Stimulated activated CD4-positive, alpha-beta T cell treated with anti-CD3 and anti-CD28 coated beads, Interleukin-1b, Interleukin-23, amount 100 ng/mL, for 48 hours (primary cell): ENCODE measurements around the gene SUSD6.
A peak's percentile ranks its signal among the peaks of the same experiment; 100 is the strongest.
"Not testable (repeated sequence)": the region's sequence is repeated elsewhere in the genome, so short reads cannot be mapped to it uniquely, and the experiment has no call there.

Experiments
- DNase-seq: peaks from one replicate; pipeline ENCODE4 v3.0.0-alpha.2; 2020

The SUSD6 gene

GRCh38 chr14:69718614-69719013, 107.2 kb downstream of the SUSD6 start:
- DNase-seq = not testable (repeated sequence)

DNA sequence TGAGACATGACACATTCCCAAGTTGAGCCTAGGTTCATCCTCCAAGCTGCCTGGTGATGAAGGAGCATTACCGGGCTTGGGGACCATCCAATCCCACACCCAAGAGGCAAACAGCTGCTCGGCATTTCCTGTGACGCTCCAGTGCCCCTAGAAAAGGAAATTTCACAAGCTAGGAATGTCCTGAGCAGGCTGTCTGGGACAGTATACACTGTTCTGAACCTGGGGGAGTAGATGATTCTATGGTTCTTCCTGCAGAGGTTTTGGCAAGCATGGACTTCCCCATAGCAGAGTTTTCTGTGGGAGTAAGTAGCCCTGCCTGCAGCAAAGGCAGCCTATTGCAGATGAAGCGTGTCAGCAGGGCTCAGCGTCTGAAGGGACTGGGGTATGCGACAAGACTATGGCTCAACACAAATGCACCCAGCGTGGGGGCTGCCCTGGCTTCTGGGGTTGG, 108.1 kb downstream of the SUSD6 start:
- no peak for DNase-seq

DNA sequence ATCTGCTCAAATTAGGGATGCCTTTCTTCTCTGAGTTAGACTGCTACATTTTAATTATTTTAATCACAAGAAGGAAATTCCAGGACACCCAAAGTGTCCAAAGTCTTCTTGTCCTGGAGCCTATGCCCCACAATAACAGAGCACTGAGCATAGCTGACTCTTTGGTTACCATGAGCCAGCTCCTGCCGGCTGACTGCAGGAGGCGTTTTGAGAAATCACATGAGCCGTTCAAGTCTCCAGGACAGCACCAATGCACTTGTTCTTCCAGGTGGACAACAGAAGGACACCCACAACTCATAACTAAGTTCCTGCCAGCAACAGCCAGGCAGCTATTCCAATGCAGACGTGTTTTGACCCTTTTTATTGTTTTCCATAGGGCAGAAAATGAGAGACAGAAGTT, 109.5 kb downstream of the SUSD6 start:
- no peak for DNase-seq

DNA sequence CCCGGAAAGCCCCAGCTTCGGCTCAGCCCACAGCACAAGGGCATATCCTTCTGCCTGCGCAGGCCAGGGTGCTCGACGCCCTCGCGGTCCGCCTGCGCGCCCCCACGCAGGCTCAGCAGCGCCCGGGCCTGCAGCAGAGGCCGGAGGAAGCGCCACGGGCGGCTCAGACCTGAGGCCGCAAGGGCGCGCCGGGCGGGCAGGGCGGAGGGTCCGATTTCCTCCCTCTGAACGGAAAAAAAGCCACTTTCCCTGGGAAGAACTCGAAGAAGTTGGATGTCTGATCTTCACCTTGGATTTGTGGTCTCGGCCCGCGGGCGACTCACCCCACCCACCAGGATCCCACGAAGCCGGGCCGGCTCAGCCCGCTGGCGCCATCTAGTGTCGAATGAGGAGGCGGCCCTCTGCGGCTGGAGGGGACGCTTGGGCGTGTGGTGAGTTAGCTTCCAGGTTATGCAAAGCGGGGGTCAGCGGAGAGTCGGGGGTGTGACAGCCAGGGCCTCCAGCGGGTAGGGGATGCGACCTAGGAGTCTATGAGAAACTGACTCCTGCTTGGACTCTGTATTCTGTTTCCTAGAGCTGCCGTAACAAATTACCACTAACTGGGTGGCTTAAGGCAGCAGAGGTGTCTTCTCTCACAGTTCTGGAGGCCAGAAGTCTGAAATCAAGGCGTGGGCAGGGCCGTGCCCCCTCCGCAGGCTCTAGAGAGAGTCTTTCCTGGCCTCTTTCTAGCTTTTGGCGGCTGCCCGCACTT, 115.5 kb downstream of the SUSD6 start:
- peak; percentile 83 for DNase-seq

DNA sequence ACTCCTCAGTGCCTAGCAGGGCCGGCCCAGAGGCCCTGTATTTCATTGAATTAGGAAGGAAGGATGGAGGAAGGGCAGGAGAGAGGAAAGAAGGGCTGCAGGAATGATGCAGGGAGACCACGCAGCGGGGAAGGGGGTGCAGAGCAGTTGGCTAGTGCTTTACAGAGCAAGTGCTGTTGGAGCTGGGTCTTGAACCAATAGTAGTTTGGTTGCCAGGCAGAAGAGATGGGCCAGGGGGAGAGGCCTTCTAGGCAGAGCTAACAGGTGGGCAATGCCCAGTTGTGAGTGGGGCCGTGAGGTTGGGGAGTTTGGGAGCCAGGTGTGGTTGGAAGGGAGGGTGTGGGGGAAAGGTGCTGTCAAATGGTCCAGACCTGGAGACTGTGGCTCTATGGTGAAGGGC, 116.5 kb downstream of the SUSD6 start:
- DNase-seq = no peak

GRCh38 chr14:69731919-69732598, 120.7 kb downstream of the SUSD6 start:
- not testable (repeated sequence) for DNase-seq

GRCh38 chr14:69736405-69736804, 125.0 kb downstream of the SUSD6 start:
- not testable (repeated sequence) for DNase-seq

DNA sequence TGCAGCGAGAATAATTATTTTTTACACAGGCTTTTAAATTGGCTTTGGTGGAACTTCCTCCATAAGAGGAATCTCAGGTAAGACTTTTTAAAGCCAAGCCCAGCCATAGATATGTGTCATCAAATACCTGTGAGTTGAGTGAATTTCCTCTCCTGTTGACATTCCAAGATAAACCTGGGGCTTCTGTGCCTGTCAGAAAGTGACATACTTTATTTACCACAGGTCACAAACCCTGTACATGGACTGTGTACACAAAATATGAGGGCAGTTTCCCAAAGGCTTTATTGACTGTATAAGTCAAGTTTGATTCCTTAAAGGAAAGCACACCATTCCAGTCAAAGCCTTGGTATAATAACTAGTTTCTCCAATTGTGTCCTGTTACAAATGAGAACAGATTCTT, 129.7 kb downstream of the SUSD6 start:
- DNase-seq = no peak

DNA sequence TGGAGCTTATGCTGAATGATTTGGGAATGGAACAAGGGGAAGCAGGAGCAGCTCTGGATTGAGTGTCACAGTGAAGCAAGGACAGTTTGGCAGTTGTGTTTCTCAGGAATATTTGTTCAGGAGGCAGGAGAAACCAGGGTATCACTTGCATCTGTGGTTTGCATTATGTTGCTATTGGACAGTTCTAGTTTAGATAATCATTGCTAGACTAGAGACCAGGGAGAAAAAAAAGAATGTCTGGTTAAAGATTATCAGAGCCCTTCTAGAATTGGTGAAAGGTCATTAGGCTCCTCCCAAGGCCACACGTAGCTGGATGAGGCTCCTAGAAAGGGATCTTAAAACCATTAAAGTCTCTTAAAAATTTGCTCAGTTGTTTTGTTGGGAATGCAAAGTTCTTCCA, 138.6 kb downstream of the SUSD6 start:
- DNase-seq = no peak

DNA sequence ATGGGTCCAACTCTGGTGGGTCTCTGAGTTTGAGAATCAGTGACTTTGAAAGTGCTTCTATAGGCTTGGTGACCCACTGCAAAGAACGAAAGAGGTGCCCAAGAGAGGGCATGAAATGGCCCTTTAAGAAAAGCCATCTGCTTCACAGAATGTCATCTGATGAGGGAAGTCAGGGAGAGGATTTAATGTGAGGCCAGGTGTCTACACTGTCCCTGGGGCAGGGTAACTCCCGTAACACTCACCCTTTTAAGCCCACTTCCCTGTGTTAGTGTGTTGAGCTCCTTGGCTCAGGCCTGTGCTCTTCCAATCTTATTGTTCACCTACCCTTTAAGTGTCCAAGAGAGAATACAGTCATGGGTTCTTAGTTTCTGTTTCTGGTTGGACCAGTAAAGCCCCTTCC, 139.1 kb downstream of the SUSD6 start:
- DNase-seq = no peak

DNA sequence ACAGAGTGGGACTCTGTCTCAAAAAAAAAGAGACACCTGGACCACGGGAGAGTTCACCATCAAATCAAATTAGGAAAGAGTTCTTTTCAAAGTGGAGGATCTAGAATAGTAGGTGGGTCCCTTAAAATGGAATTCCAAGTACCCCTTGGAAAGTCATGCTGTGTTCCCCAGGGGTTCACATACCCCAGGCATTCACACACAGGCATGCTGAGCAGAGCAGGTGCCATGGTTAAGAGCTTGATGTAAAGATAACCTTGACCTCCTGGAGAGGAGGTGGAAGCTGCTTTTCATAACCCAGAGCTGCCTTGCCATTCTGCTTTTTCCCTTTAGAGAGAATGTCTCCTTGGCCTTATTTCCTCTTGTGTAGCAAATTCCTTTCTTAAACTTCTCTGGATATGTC, 141.4 kb downstream of the SUSD6 start:
- no peak for DNase-seq

DNA sequence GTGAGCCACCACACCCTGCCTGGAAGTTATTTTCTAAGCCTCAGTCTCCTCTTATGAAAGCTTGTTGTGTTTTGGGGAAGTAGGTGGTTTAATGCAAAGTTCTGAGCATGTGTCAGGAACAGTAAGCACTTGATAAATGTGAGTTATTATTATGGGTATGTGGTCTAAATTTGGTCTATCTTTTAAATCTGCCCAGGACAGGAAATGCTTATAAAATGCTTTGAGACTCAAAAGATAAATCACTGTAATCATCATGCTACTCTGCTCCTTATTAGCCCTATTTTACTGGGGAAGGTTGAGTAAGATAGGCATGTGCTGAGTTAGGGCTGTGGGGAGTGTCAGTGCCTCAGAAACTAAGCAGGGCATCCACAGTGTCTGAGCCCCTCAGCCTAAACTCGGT, 142.5 kb downstream of the SUSD6 start:
- no peak for DNase-seq

DNA sequence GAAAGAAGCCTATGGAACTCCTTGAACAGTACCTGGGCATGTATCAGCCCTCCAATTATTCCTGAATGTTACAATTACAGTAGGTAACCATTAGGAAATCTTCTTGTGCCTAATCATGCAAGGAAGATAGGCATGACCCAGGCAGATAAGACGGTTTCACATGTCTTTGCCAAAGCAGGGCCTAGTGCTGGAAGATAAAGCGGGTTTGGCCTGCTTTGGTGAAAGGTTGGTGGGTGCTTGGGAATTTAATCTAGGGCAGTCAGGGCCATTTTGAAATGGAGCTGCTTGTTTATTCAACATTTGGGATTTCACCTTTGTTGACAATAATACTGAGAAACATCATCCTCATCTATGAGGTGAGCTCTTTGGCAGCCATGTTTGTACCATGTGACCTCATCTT, 143.1 kb downstream of the SUSD6 start:
- no peak for DNase-seq

GRCh38 chr14:69755296-69755695, 143.9 kb downstream of the SUSD6 start:
- DNase-seq = no peak

GRCh38 chr14:69755784-69756183, 144.4 kb downstream of the SUSD6 start:
- DNase-seq = no peak

DNA sequence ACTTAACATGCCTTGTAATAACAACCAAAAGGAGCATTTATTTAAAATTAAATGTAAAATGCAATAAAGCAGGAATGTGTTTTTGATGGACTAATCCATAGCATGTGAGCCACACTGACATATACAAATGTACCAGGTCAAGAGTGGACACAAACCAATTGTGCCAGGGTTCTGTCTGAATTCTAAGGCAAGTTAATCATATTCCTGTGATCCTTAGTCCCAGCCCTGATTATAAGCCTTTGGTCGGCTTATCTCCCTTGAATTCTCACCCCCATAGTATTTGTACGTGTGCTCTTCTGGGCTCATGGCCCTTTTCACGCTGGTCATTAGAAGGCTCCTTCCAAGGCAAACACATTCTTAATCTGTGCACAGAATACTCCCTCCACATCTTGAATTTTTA, 144.9 kb downstream of the SUSD6 start:
- no peak for DNase-seq

- no peak for DNase-seq
Measured at GRCh38 chr14:69760810-69761209, 149.4 kb downstream of the SUSD6 start.

GRCh38 chr14:69763761-69764510, 152.5 kb downstream of the SUSD6 start:
- peak; percentile 63 for DNase-seq
